ENCODE measurements around the gene GNE. TPM values are rescaled to one million over a fixed set of nuclear protein-coding genes. Genes with fewer than 3 reads are reported as not detected.
A peak's percentile ranks its signal among the peaks of the same experiment; 100 is the strongest.
"Not testable (repeated sequence)": the region's sequence is repeated elsewhere in the genome, so short reads cannot be mapped to it uniquely, and the experiment has no call there.

GNE gene
- total RNA-seq, 1 donor from 2014 or later: 27.7 TPM

DNA sequence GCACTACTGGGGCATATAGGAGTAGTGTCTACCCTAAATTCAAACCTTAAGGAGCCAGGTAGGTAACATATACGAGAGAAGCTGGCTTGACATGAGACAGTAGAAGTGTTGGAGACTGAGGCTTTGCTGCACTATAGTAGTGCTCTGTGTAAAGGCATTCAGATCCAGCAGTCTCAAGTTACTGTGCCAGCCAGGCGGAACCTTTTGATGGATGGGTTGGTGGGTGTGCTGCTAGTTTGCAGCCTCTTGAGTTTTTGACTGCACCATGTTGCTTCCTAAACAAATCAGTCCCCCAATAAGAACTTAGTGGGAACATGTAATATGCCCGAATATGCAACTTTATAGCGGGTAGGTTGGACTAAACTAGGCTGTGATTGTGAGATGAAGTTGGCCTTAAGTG is 66.1 kb downstream of the GNE start:
- Mint-ChIP-seq H3K27me3 (ENCODE audit: low read depth) (peaks cover 8% of the 10 kb centered on the region), H3K36me3 (ENCODE audit: low read depth) (peaks cover 41% of the 10 kb centered on the region), H3K4me3 (ENCODE audit: low read depth) (peak overlapping the region; percentile 98), H3K9me3 (no peaks in the 10 kb centered on the region), H3K27ac (no peak overlapping the region), H3K4me1 (ENCODE audit: low read depth) (peaks cover 47% of the 10 kb centered on the region)
- no peak for DNase-seq (ENCODE audit: low spot score)
- intact Hi-C loops (cut with micrococcal nuclease): no loop called here

DNA sequence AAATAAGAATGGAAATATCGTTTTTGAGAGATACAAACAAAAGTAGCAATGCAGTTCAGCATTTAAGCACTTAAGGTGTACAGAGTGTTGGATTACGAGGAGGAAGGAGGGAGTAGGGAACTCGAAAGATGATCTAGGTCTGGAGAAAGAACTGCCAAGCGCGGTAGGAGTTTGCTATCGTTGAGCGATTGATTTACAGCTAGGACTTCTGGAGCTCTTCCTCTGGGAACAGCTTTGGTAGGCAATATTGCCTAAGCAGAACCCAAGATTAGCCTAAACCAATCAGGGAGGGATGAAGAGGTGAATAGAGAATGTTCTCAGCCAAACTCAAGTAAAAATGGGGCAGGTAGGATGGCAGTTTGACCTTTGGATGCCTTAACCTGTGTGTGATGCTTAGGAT is 66.6 kb downstream of the GNE start:
- peaks cover 48% of the 10 kb centered on the region for H3K4me1 Mint-ChIP-seq (ENCODE audit: low read depth)

DNA sequence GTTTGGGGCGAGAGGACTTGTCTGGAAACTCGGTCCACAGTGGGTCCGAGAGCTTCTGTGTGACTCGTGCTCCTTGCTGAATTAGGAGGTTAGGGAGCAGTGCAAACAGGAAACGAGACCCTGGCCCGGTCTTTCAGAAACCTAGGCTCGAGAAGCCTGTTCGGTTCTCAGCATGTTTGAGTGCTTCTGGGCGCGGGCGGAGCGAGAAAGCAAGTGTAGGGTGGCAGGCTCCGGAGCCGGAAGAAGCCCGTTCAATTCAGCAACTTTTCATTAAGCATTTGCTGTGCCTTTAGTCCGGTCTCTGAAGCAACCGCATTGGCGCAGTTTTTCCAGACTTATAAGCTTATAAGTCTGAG is 67.0 kb downstream of the GNE start:
- H3K27me3 Mint-ChIP-seq (ENCODE audit: low read depth): peaks cover 8% of the 10 kb centered on the region
- DNase-seq (ENCODE audit: low spot score): peak; percentile 36
- peaks cover 47% of the 10 kb centered on the region for H3K4me1 Mint-ChIP-seq (ENCODE audit: low read depth)
- H3K27ac Mint-ChIP-seq: peak overlapping the region; percentile 67
- no peaks in the 10 kb centered on the region for H3K9me3 Mint-ChIP-seq
- intact Hi-C loops (cut with micrococcal nuclease): loop anchor here (2.0 kb wide), 5 partner anchors 14 to 210 kb away; partner anchors contain the start of genes GLIPR2 and RNF38
- peak overlapping the region; percentile 98 for H3K4me3 Mint-ChIP-seq (ENCODE audit: low read depth)
- peaks cover 37% of the 10 kb centered on the region for H3K36me3 Mint-ChIP-seq (ENCODE audit: low read depth)

More for the DNA sequence above, 66.6 kb downstream of the GNE start:
- H3K4me3 Mint-ChIP-seq (ENCODE audit: low read depth): peak overlapping the region; percentile 98
- no peaks in the 10 kb centered on the region for H3K9me3 Mint-ChIP-seq
- intact Hi-C loops (cut with micrococcal nuclease): loop anchor here (2.0 kb wide), 5 partner anchors 13 to 209 kb away; partner anchors contain the start of genes GLIPR2 and RNF38
- peak overlapping the region; percentile 67 for H3K27ac Mint-ChIP-seq
- peaks cover 38% of the 10 kb centered on the region for H3K36me3 Mint-ChIP-seq (ENCODE audit: low read depth)
- DNase-seq (ENCODE audit: low spot score): no peak
- H3K27me3 Mint-ChIP-seq (ENCODE audit: low read depth): peaks cover 8% of the 10 kb centered on the region

DNA sequence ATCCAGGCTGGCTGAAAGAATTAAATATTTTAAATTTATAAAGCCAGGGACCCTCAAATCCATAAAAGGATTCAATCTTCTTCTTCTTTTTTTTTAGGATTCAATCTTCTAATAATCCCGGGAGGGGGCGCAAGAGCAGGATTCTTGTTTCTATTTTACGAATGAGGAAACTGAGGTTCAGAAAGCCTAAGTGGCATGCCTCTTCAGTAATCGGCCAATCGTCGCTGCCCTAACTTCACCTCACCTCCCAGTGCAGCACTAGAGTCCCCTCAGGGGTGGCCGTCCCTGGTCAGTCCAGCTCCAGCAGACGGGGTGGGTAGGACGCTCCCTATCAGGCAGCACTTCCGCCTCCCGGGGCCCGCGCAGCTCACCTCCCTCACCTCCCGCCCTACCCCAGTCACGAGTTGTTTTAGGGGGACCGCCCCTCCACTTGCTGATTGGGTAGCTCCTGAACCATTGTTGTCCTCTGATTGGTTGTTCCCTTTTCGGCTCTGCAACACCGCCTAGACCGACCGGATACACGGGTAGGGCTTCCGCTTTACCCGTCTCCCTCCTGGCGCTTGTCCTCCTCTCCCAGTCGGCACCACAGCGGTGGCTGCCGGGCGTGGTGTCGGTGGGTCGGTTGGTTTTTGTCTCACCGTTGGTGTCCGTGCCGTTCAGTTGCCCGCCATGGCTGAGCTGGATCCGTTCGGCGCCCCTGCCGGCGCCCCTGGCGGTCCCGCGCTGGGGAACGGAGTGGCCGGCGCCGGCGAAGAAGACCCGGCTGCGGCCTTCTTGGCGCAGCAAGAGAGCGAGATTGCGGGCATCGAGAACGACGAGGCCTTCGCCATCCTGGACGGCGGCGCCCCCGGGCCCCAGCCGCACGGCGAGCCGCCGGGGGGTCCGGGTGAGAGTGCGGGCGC is 67.6 kb downstream of the GNE start, which contains the start of gene CLTA:
TSS of gene CLTA (plus strand) at position 534 of the 902 bp plus-strand sequence. CDS start at position 670, 136 bp downstream.
- H3K4me1 Mint-ChIP-seq (ENCODE audit: low read depth): peaks cover 47% of the 10 kb centered on the region
- peaks cover 37% of the 10 kb centered on the region for H3K36me3 Mint-ChIP-seq (ENCODE audit: low read depth)
- H3K27ac Mint-ChIP-seq: peak within 1 kb of the TSS; percentile 74
- peak; percentile 96 for DNase-seq (ENCODE audit: low spot score)
- intact Hi-C loops (cut with micrococcal nuclease): loop anchor here (1.0 to 2.0 kb wide), 6 partner anchors 14 to 210 kb away; partner anchors contain the start of genes GLIPR2, GNE and RNF38
- H3K4me3 Mint-ChIP-seq (ENCODE audit: low read depth): peak within 1 kb of the TSS; percentile 98
- no peaks in the 10 kb centered on the region for H3K9me3 Mint-ChIP-seq
- peaks cover 8% of the 10 kb centered on the region for H3K27me3 Mint-ChIP-seq (ENCODE audit: low read depth)

DNA sequence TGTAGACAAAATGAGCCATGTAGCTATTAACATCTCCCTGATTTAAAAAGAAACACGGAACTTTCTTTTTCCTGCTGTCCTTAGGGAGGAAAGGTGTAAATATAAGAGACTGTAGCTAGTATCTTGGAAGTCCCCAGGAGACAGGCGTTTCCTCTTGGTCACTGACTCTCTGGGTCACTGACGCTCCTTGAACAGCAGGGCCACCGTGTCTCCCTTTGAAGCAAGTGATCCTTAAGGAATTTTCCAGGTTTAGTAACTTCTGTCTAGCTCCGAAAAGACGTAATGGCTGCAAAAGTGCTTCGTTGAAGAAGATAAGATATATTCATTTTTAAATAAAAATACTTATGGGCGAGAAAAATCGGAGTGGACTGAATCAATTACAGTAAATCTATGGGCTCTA is 68.3 kb downstream of the GNE start:
- Mint-ChIP-seq H3K27me3 (ENCODE audit: low read depth) (peaks cover 8% of the 10 kb centered on the region), H3K9me3 (no peaks in the 10 kb centered on the region), H3K27ac (no peak overlapping the region), H3K36me3 (ENCODE audit: low read depth) (peaks cover 32% of the 10 kb centered on the region), H3K4me1 (ENCODE audit: low read depth) (peaks cover 44% of the 10 kb centered on the region), H3K4me3 (ENCODE audit: low read depth) (peak overlapping the region; percentile 98)
- no peak for DNase-seq (ENCODE audit: low spot score)
- intact Hi-C loops (cut with micrococcal nuclease): loop anchor here (1.0 to 2.0 kb wide), 6 partner anchors 15 to 211 kb away; partner anchors contain the start of genes GLIPR2, GNE and RNF38

DNA sequence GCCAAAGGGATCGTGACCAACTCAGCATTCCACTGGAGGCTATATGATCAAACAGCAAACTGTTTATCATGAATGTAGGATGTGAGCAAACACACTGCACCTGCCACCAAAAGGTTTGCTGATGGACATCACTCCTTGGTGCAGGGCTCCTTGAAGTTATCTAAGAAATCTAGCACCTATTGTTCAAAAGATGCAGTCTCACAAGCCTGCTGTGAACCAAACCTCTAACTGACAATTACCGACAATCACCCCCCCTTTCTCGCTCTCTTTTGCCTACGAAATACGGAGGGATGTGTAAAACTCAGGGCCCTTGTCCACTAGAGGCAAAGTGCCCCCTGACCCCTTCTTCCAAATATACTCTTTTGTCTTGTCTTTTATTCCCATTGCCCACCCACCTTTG is 70.0 kb downstream of the GNE start:
- Mint-ChIP-seq H3K9me3 (no peaks in the 10 kb centered on the region), H3K4me1 (ENCODE audit: low read depth) (peaks cover 29% of the 10 kb centered on the region), H3K27me3 (ENCODE audit: low read depth) (peaks cover 8% of the 10 kb centered on the region), H3K36me3 (ENCODE audit: low read depth) (peaks cover 15% of the 10 kb centered on the region), H3K27ac (no peak overlapping the region), H3K4me3 (ENCODE audit: low read depth) (no peak overlapping the region)
- intact Hi-C loops (cut with micrococcal nuclease): no loop called here
- DNase-seq (ENCODE audit: low spot score): no peak

DNA sequence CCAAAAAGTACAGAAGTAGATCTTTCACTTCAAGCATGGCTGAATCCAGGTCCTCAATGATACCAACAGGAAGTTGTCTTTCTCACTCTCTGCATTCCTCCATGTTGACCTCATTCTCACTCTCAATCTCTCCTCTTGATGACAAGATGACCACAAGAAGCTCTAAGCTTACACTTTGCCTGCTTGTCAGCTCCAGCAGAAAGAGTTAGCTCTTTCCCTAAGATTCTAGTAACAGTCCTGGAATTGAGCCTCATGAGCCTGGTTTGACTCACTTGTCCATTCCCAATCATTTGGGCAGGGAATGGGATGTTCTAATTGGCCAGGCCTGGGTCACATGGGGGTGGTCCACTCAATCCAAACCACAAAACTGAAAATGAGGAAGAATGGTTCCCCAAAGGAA is 70.8 kb downstream of the GNE start:
- no peak overlapping the region for H3K27ac Mint-ChIP-seq
- H3K36me3 Mint-ChIP-seq (ENCODE audit: low read depth): peaks cover 8% of the 10 kb centered on the region
- H3K4me1 Mint-ChIP-seq (ENCODE audit: low read depth): peaks cover 21% of the 10 kb centered on the region
- H3K9me3 Mint-ChIP-seq: no peaks in the 10 kb centered on the region
- H3K4me3 Mint-ChIP-seq (ENCODE audit: low read depth): no peak overlapping the region
- H3K27me3 Mint-ChIP-seq (ENCODE audit: low read depth): peaks cover 8% of the 10 kb centered on the region
- DNase-seq (ENCODE audit: low spot score): no peak
- intact Hi-C loops (cut with micrococcal nuclease): no loop called here

DNA sequence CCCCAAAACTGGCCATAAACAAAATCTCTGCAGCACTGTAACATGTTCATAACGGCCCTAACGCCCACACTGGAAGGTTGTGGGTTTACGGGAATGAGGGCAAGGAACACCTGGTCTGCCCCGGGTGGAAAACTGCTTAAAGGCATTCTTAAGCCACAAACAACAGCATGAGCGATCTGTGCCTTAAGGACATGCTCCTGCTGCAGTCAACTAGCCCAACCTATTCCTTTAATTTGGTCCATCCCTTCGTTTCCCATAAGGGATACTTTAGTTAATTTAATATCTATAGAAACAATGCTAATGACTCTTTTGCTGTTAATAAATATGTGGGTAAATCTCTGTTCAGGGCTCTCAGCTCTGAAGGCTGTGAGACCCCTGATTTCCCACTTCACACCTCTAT is 78.0 kb downstream of the GNE start:
- H3K36me3 Mint-ChIP-seq (ENCODE audit: low read depth); H3K4me3 Mint-ChIP-seq (ENCODE audit: low read depth); H3K9me3 Mint-ChIP-seq; H3K27ac Mint-ChIP-seq; H3K4me1 Mint-ChIP-seq (ENCODE audit: low read depth); DNase-seq (ENCODE audit: low spot score); intact Hi-C loops (cut with micrococcal nuclease): not testable (repeated sequence)
- H3K27me3 Mint-ChIP-seq (ENCODE audit: low read depth): peaks cover 17% of the 10 kb centered on the region

DNA sequence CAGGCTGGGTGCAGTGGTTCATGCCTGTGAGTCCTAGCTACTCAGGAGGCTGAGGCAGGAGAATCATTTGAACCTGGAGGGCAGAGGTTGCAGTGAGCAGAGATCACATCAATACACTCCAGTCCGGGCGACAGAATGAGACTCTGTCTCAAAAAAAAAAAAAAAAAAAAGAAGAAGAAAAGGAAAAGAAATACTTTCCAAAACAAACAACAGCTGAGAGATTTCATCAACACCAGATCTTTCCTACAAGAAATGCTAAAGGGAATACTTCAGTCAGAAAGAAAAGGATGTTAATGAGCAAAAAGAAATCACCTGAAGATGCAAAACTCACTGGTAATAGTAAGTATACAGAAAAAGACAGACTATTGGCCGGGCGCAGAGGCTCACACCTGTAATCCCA is 80.7 kb downstream of the GNE start:
- peaks cover 19% of the 10 kb centered on the region for H3K27me3 Mint-ChIP-seq (ENCODE audit: low read depth)
- DNase-seq (ENCODE audit: low spot score): no peak
- intact Hi-C loops (cut with micrococcal nuclease): no loop called here
- peaks cover 5% of the 10 kb centered on the region for H3K4me1 Mint-ChIP-seq (ENCODE audit: low read depth)
- H3K9me3 Mint-ChIP-seq: no peaks in the 10 kb centered on the region
- H3K4me3 Mint-ChIP-seq (ENCODE audit: low read depth): no peak overlapping the region
- H3K27ac Mint-ChIP-seq: no peak overlapping the region
- no peaks in the 10 kb centered on the region for H3K36me3 Mint-ChIP-seq (ENCODE audit: low read depth)

DNA sequence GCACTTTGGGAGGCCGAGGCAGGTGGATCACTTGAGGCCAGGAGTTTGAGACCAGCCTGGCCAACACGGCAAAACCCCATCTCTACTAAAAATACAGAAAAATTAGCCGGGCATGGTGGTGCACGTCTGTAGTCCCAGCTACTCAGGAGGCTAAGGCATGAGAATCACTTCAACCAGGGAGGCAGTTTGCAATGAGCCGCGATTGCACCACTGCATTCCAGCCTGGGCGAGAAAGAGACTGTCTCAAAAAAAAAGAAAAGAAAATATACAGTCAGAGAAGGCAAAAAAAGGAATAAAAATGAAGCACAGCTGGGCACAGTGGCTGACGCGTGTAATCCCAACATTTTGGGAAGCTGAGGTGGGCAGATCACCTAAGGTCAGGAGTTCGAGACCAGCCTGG is 81.8 kb downstream of the GNE start:
- H3K27ac Mint-ChIP-seq; H3K36me3 Mint-ChIP-seq (ENCODE audit: low read depth); intact Hi-C loops (cut with micrococcal nuclease); H3K9me3 Mint-ChIP-seq; H3K4me3 Mint-ChIP-seq (ENCODE audit: low read depth); DNase-seq (ENCODE audit: low spot score); H3K4me1 Mint-ChIP-seq (ENCODE audit: low read depth): not testable (repeated sequence)
- H3K27me3 Mint-ChIP-seq (ENCODE audit: low read depth): peaks cover 16% of the 10 kb centered on the region

DNA sequence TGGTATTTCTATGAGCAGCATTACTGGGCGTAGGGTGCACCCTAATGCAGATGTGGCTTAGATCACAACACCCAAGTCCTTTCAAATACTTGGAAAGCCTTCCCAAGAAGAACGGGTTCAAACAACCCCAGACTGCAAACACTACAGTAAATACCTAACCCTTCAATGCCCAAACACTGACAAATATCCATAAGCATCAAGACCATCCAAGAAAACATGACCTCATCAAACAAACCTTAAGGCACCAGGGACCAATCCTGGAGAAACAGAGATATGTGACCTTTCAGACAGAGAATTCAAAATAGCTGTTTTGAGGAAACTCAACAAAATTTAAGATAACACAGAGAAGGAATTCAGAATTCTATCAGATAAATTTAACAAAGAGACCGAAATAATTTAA is 83.0 kb downstream of the GNE start:
- DNase-seq (ENCODE audit: low spot score); intact Hi-C loops (cut with micrococcal nuclease); H3K4me1 Mint-ChIP-seq (ENCODE audit: low read depth); H3K27ac Mint-ChIP-seq; H3K4me3 Mint-ChIP-seq (ENCODE audit: low read depth); H3K9me3 Mint-ChIP-seq; H3K36me3 Mint-ChIP-seq (ENCODE audit: low read depth): not testable (repeated sequence)
- peaks cover 14% of the 10 kb centered on the region for H3K27me3 Mint-ChIP-seq (ENCODE audit: low read depth)

DNA sequence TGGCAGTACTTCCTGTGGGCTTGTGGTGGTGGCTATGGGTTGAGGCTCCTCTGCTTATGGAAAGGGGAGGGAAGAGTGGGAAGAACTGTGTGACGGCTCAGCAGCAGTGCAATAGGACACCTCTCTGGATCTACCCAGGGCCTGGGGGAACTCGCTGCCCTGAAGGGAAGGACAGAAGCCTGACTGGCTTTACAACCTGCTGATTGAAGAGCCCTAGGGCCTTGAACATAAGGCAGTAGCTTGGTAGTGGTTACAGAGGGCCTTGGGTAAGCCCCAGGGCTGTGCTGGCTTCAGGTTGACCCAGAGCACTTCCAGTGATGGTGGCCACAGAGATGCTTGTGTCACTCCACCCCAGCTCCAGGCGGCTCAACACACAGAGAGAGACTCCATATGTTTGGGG is 83.5 kb downstream of the GNE start:
- H3K9me3 Mint-ChIP-seq: no peaks in the 10 kb centered on the region
- no peak overlapping the region for H3K4me3 Mint-ChIP-seq (ENCODE audit: low read depth)
- intact Hi-C loops (cut with micrococcal nuclease): no loop called here
- H3K4me1 Mint-ChIP-seq (ENCODE audit: low read depth): peaks cover 5% of the 10 kb centered on the region
- no peak for DNase-seq (ENCODE audit: low spot score)
- H3K27me3 Mint-ChIP-seq (ENCODE audit: low read depth): peaks cover 14% of the 10 kb centered on the region
- H3K27ac Mint-ChIP-seq: no peak overlapping the region
- no peaks in the 10 kb centered on the region for H3K36me3 Mint-ChIP-seq (ENCODE audit: low read depth)

DNA sequence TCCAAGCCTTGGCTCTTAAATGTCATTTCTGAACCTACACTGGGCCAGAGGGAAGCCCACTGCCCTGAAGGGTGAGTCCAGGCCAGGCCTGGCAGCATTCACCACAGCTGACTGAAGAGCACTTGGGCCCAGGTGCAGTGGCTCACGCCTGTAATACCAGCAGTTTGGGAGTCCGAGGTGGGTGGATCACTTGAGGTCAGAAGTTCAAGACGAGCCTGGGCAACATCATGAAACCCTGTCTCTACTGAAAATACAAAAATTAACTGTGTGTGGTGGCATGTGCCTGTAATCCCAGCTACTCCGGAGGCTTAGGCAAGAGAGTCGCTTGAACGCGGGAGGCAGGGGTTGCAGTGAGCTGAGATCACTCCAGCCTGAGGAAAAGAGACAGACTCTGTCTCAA is 84.0 kb downstream of the GNE start:
- H3K27ac Mint-ChIP-seq: no peak overlapping the region
- DNase-seq (ENCODE audit: low spot score): no peak
- H3K36me3 Mint-ChIP-seq (ENCODE audit: low read depth): no peaks in the 10 kb centered on the region
- intact Hi-C loops (cut with micrococcal nuclease): no loop called here
- peaks cover 14% of the 10 kb centered on the region for H3K27me3 Mint-ChIP-seq (ENCODE audit: low read depth)
- H3K4me1 Mint-ChIP-seq (ENCODE audit: low read depth): peaks cover 5% of the 10 kb centered on the region
- H3K9me3 Mint-ChIP-seq: no peaks in the 10 kb centered on the region
- H3K4me3 Mint-ChIP-seq (ENCODE audit: low read depth): no peak overlapping the region
